Testis (tissue), 3 donors: ENCODE measurements around the gene VEGFB. TPM values are rescaled to one million over a fixed set of nuclear protein-coding genes. Genes with fewer than 3 reads are reported as not detected.

Experiments used
- DNase-seq: peaks from one replicate; pipeline ENCODE4 v3.0.0-alpha.2; 2019
- H3K27ac ChIP-seq, 2 donors: fragments of 200-600 bp; sonication (generic); one replicate each; pipeline ENCODE4 v1.5.1; 2019
- H3K27me3 ChIP-seq: fragments of 200-600 bp; sonication (generic); one replicate; pipeline ENCODE4 v1.5.1; 2019
- H3K36me3 ChIP-seq: fragments of 200-600 bp; sonication (generic); one replicate; pipeline ENCODE4 v1.5.1; 2017; ENCODE audit warnings: low read depth; ENCODE audit errors: missing control alignments
- H3K4me1 ChIP-seq: fragments of 200-600 bp; sonication (generic); one replicate; pipeline ENCODE4 v1.5.1; 2019
- H3K4me3 ChIP-seq, 2 donors: fragments of 200-600 bp; sonication (generic); one replicate each; pipeline ENCODE4 v1.5.1; 2017 to 2019
- H3K9me3 ChIP-seq: fragments of 200-600 bp; sonication (generic); one replicate; pipeline ENCODE4 v1.5.1; 2017
- CTCF ChIP-seq, 3 experiments: fragments of 450-650 bp in 2 of 3; fragments of 200-600 bp in 1 of 3; sonication (generic) in 1 of 3; IDR thresholded peaks; one replicate each; pipeline ENCODE4 v1.5.1; 2016 to 2019; ENCODE audit warnings: antibody characterized with exemption in 3 of 3, mild to moderate bottlenecking in 2 of 3, moderate library complexity in 1 of 3
- POLR2A ChIP-seq: fragments of 450-650 bp; IDR thresholded peaks from one replicate; pipeline ENCODE4 v1.6.1; 2017; ENCODE audit warnings: antibody characterized with exemption, mild to moderate bottlenecking, moderate library complexity
- WGBS, 2 donors: methylation state at CpG; one replicate each; pipeline ENCODE4 v1.1.5; 2018; 5-methylcytosine and 5-hydroxymethylcytosine counted together
- intact Hi-C: fragments of 100-400 bp; cut with DNase I; formaldehyde crosslinking; loops from one replicate; pipeline ENCODE4 v1.15.1; 2023; ENCODE audit warnings: low total_unique reads
- polyA plus RNA-seq: library from polyadenylated mRNA; stranded (reverse); fragments of 350-450 nt; fragmentation: Illumina TruSeq; extraction: RNeasy Lipid Tissue Mini Kit (QIAGEN cat#74804); gene quantifications from one replicate; pipeline ENCODE4 v1.2.3, GENCODE V29; 2014; ENCODE audit warnings: low read depth, low replicate concordance; ENCODE audit not compliant: insufficient read depth
- total RNA-seq, 2 donors: library from RNA; depleted of rRNA; stranded (reverse); fragments of >200 nt; gene quantifications; one replicate each; pipeline ENCODE4 v1.2.3, GENCODE V29; 2016

VEGFB gene
- total and polyA plus RNA-seq, 3 donors from 2014 or later, result 19.1 to 57.3 (median 47.8) TPM

GRCh38 chr11:64275841-64276240 lies 41.5 kb downstream of the VEGFB start:
- intact Hi-C loops, result no loop called here
- H3K27me3 ChIP-seq, result no peaks in the 10 kb centered on the region
- no peak overlapping the region for H3K27ac ChIP-seq
- DNase-seq, result no peak
- TF ChIP-seq POLR2A, result no peak
- TF ChIP-seq CTCF (IDR thresholded peaks at IDR 0.05), result no peak
- 82 to 88% methylated on average over 2 of the region's 2 CpGs for WGBS, 2 donors
- peaks cover 13% of the 10 kb centered on the region for H3K4me1 ChIP-seq
- H3K36me3 ChIP-seq, result no peaks in the 10 kb centered on the region
- no peak overlapping the region for H3K4me3 ChIP-seq
- H3K9me3 ChIP-seq, result no peaks in the 10 kb centered on the region

- H3K36me3 ChIP-seq, result no peaks in the 10 kb centered on the region
- no peak overlapping the region for H3K4me3 ChIP-seq
- TF ChIP-seq POLR2A (no peak), CTCF (IDR thresholded peaks at IDR 0.05) (no peak)
- H3K27ac ChIP-seq, result no peak overlapping the region
- peaks cover 7% of the 10 kb centered on the region for H3K4me1 ChIP-seq
- no peaks in the 10 kb centered on the region for H3K9me3 ChIP-seq
- DNase-seq, result no peak
- intact Hi-C loops, result no loop called here
- WGBS, 2 donors, result 81 to 83% methylated on average over 15 to 17 of the region's 17 CpGs
- H3K27me3 ChIP-seq, result no peaks in the 10 kb centered on the region
Measured at GRCh38 chr11:64276653-64277431, 42.5 kb downstream of the VEGFB start.

GRCh38 chr11:64278576-64279190 lies 44.3 kb downstream of the VEGFB start:
- no peak for DNase-seq
- no peaks in the 10 kb centered on the region for H3K9me3 ChIP-seq
- no peak overlapping the region for H3K4me3 ChIP-seq
- H3K27ac ChIP-seq, result no peak overlapping the region
- 76 to 86% methylated on average over 4 to 8 of the region's 8 CpGs for WGBS, 2 donors
- H3K36me3 ChIP-seq, result no peaks in the 10 kb centered on the region
- H3K4me1 ChIP-seq, result peaks cover 7% of the 10 kb centered on the region
- TF ChIP-seq CTCF (IDR thresholded peaks at IDR 0.05), result no peak
- TF ChIP-seq POLR2A, result no peak
- H3K27me3 ChIP-seq, result no peaks in the 10 kb centered on the region
- intact Hi-C loops, result no loop called here

GRCh38 chr11:64281957-64282770 lies 47.8 kb downstream of the VEGFB start:
- Histone ChIP-seq H3K27ac (no peak overlapping the region), H3K36me3 (no peaks in the 10 kb centered on the region), H3K4me3 (no peak overlapping the region), H3K9me3 (no peaks in the 10 kb centered on the region), H3K4me1 (peaks cover 23% of the 10 kb centered on the region), H3K27me3 (no peaks in the 10 kb centered on the region)
- no peak for DNase-seq
- WGBS, 2 donors, result 93 to 94% methylated on average over 22 of the region's 22 CpGs
- intact Hi-C loops, result no loop called here
- TF ChIP-seq POLR2A (no peak), CTCF (IDR thresholded peaks at IDR 0.05) (no peak)
